H9 (cell line): ENCODE measurements around the gene ARHGAP22. TPM values are rescaled to one million over a fixed set of nuclear protein-coding genes. Genes with fewer than 3 reads are reported as not detected.

Experiments
- DNase-seq: peaks from one replicate; pipeline ENCODE4 v3.0.0-alpha.2; 2017
- H2AFZ ChIP-seq: one replicate; pipeline ENCODE4 v1.6.1; 2013; ENCODE audit warnings: mild to moderate bottlenecking, low read length, control low read depth, moderate library complexity
- H2AK5ac ChIP-seq: 2 replicates; pipeline ENCODE4 v1.6.1; 2013; ENCODE audit warnings: low read length, control low read depth, mixed read lengths; ENCODE audit not compliant: insufficient read length
- H2BK120ac ChIP-seq: one replicate; pipeline ENCODE4 v1.6.1; 2013; ENCODE audit warnings: low read depth, mild to moderate bottlenecking, low read length, control low read depth, inconsistent platforms; ENCODE audit not compliant: poor library complexity, severe bottlenecking
- H2BK12ac ChIP-seq: 2 replicates; pipeline ENCODE4 v1.6.1; 2013; ENCODE audit warnings: low read length, control low read depth, mixed read lengths, low read depth; ENCODE audit not compliant: insufficient read length
- H2BK15ac ChIP-seq: 2 replicates; pipeline ENCODE4 v1.6.1; 2013; ENCODE audit warnings: low read depth, low read length, control low read depth
- H2BK20ac ChIP-seq: one replicate; pipeline ENCODE4 v1.6.1; 2013; ENCODE audit warnings: low read depth, mild to moderate bottlenecking, low read length, control low read depth, inconsistent platforms; ENCODE audit not compliant: poor library complexity, severe bottlenecking
- H2BK5ac ChIP-seq: 2 replicates; pipeline ENCODE4 v1.6.1; 2013; ENCODE audit warnings: low read length, control low read depth, mixed read lengths; ENCODE audit not compliant: insufficient read length
- H3K14ac ChIP-seq: 2 replicates; pipeline ENCODE4 v1.6.1; 2013; ENCODE audit warnings: low read length, control low read depth; ENCODE audit not compliant: insufficient read depth
- H3K18ac ChIP-seq: 2 replicates; pipeline ENCODE4 v1.6.1; 2013; ENCODE audit warnings: low read depth, mild to moderate bottlenecking, mixed read lengths, low read length, control low read depth; ENCODE audit not compliant: insufficient read length
- H3K23ac ChIP-seq: 2 replicates; pipeline ENCODE4 v1.6.1; 2013; ENCODE audit warnings: low read length, control low read depth, mixed read lengths, low read depth; ENCODE audit not compliant: insufficient read length
- H3K23me2 ChIP-seq: 2 replicates; pipeline ENCODE4 v1.6.1; 2013; ENCODE audit warnings: low read depth, mild to moderate bottlenecking, mixed read lengths, low read length, control low read depth; ENCODE audit not compliant: insufficient read length, poor library complexity, severe bottlenecking
- H3K27ac ChIP-seq: 2 replicates; pipeline ENCODE4 v1.5.1; 2013; ENCODE audit warnings: low read length, control low read depth, mixed read lengths, low read depth; ENCODE audit not compliant: insufficient read length
- H3K27me3 ChIP-seq: 2 replicates; pipeline ENCODE4 v1.6.1; 2013; ENCODE audit warnings: low read length, control low read depth, inconsistent platforms; ENCODE audit not compliant: insufficient read depth
- H3K4ac ChIP-seq: 2 replicates; pipeline ENCODE4 v1.6.1; 2013; ENCODE audit warnings: low read depth, mild to moderate bottlenecking, control low read depth, inconsistent platforms, low read length, moderate library complexity
- H3K4me1 ChIP-seq: 2 replicates; pipeline ENCODE4 v1.6.1; 2013; ENCODE audit warnings: low read length, control low read depth, inconsistent platforms; ENCODE audit not compliant: insufficient read depth
- H3K4me2 ChIP-seq: 2 replicates; pipeline ENCODE4 v1.6.1; 2013; ENCODE audit warnings: low read length, control low read depth, mixed read lengths; ENCODE audit not compliant: insufficient read length, insufficient read depth
- H3K56ac ChIP-seq: 2 replicates; pipeline ENCODE4 v1.6.1; 2013; ENCODE audit warnings: low read depth, mild to moderate bottlenecking, mixed read lengths, low read length, control low read depth; ENCODE audit not compliant: insufficient read length
- H3K79me1 ChIP-seq: 2 replicates; pipeline ENCODE4 v1.6.1; 2013; ENCODE audit warnings: low read depth, mild to moderate bottlenecking, moderate library complexity, low read length, control low read depth, inconsistent platforms; ENCODE audit not compliant: insufficient read depth, poor library complexity, severe bottlenecking
- H3K79me2 ChIP-seq: 2 replicates; pipeline ENCODE4 v1.6.1; 2013; ENCODE audit warnings: low read length, control low read depth, inconsistent platforms; ENCODE audit not compliant: insufficient read depth
- H3K9ac ChIP-seq: 2 replicates; pipeline ENCODE4 v1.6.1; 2013; ENCODE audit warnings: low read length, control low read depth, mixed read lengths; ENCODE audit not compliant: insufficient read length; ENCODE audit errors: extremely low read depth
- H3K9me3 ChIP-seq: one replicate; pipeline ENCODE4 v1.6.1; 2013; ENCODE audit warnings: low read depth, low read length, inconsistent platforms; ENCODE audit not compliant: control insufficient read depth
- H3T11ph ChIP-seq: one replicate; pipeline ENCODE4 v1.6.1; 2013; ENCODE audit warnings: mild to moderate bottlenecking, low read length, control low read depth, inconsistent platforms
- H4K20me1 ChIP-seq: one replicate; pipeline ENCODE4 v1.6.1; 2013; ENCODE audit not compliant: control insufficient read depth, insufficient read length, insufficient read depth
- H4K5ac ChIP-seq: 2 replicates; pipeline ENCODE4 v1.6.1; 2013; ENCODE audit warnings: low read depth, mild to moderate bottlenecking, mixed read lengths, low read length, control low read depth; ENCODE audit not compliant: insufficient read length
- H4K8ac ChIP-seq: replicated peaks from 2 replicates; pipeline ENCODE4 v1.6.1; 2013; ENCODE audit warnings: low read length, control low read depth, mixed read lengths, low read depth; ENCODE audit not compliant: insufficient read length
- H4K91ac ChIP-seq: 2 replicates; pipeline ENCODE4 v1.6.1; 2013; ENCODE audit warnings: low read depth, mild to moderate bottlenecking, moderate library complexity, mixed read lengths, low read length, control low read depth; ENCODE audit not compliant: insufficient read length
- H3K27ac Mint-ChIP-seq, 3 experiments: 2 replicates in 2 of 3; 3 replicates in 1 of 3; pipeline ENCODE4 v1.8.0; 2020 to 2021; ENCODE audit warnings: mixed read lengths in 3 of 3, mild to moderate bottlenecking in 1 of 3, moderate library complexity in 1 of 3
- H3K27me3 Mint-ChIP-seq: 2 replicates; pipeline ENCODE4 v1.8.0; 2021; ENCODE audit warnings: low read depth, mild to moderate bottlenecking, moderate library complexity, mixed read lengths
- H3K36me3 Mint-ChIP-seq, 3 experiments: 2 replicates in 2 of 3; 3 replicates in 1 of 3; pipeline ENCODE4 v1.8.0; 2020 to 2021; ENCODE audit warnings: low read depth in 3 of 3, mixed read lengths in 3 of 3; ENCODE audit not compliant: insufficient read depth in 1 of 3
- H3K4me1 Mint-ChIP-seq, 2 experiments: 2 replicates each; pipeline ENCODE4 v1.8.0; 2020; ENCODE audit warnings: mixed read lengths in 2 of 2
- H3K4me3 Mint-ChIP-seq, 2 experiments: 2 replicates in 1 of 2; 3 replicates in 1 of 2; pipeline ENCODE4 v1.8.0; 2020 to 2021; ENCODE audit warnings: mild to moderate bottlenecking in 2 of 2, mixed read lengths in 2 of 2, moderate library complexity in 1 of 2
- H3K9me3 Mint-ChIP-seq, 2 experiments: 2 replicates in 1 of 2; 3 replicates in 1 of 2; pipeline ENCODE4 v1.8.0; 2020; ENCODE audit warnings: mild to moderate bottlenecking in 2 of 2, mixed read lengths in 2 of 2, moderate library complexity in 1 of 2
- WGBS: extraction: QIAGEN DNeasy Blood & Tissue Kit; methylation state at CpG from one replicate; pipeline ENCODE4 v1.1.7; 2013; ENCODE audit warnings: missing lambda C conversion rate, low lambda C conversion rate, mixed read lengths; ENCODE audit not compliant: insufficient read length; ENCODE audit errors: extremely low coverage; 5-methylcytosine and 5-hydroxymethylcytosine counted together
- total RNA-seq: library from RNA; stranded (reverse); gene quantifications from 2 replicates; pipeline ENCODE4 v1.2.1, GENCODE V29; 2021
- TF ChIP-seq, protein P1 (sequence below): fragments of 200-600 bp; sonication (generic); conservative IDR thresholded peaks from 3 replicates; pipeline ENCODE4 v1.8.0; 2021; ENCODE audit warnings: antibody characterized with exemption, mild to moderate bottlenecking

ARHGAP22 gene
- total RNA-seq, 1 experiment from 2014 or later: 7.4 TPM

DNA sequence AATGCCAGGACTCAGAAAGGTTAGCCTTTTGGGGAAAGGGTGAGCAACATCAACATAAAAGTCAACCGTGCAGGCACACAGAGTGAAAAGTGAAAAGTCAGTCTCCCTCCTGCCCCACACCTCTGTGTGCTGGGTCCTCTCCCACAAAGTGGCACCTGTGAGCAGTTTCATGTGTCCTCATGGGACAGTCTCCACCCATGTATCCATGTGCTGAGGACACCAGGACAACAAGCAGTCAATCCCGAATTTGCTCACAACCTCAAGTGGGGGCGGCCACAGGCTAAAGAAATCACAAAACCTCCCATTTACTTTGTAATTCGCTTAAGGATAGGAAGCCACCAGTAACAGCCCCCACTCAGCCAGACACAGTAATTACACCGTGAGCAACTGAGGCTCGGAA, 97.4 kb downstream of the ARHGAP22 start:
- Histone ChIP-seq H3T11ph (no peak overlapping the region), H3K79me2 (no peaks in the 10 kb centered on the region; the same call in 1 of the 2 replicates), H3K18ac (no peak overlapping the region), H3K27ac (no peak overlapping the region), H3K14ac (no peak overlapping the region), H3K27me3 (no peaks in the 10 kb centered on the region), H4K20me1 (no peaks in the 10 kb centered on the region), H2AFZ (no peak overlapping the region), H3K23ac (no peak overlapping the region), H3K79me1 (no peaks in the 10 kb centered on the region), H2AK5ac (no peak overlapping the region), H3K23me2 (no peaks in the 10 kb centered on the region), H2BK120ac (no peak overlapping the region), H3K9me3 (no peaks in the 10 kb centered on the region), H2BK12ac (no peak overlapping the region), H3K4ac (no peak overlapping the region), H4K5ac (no peak overlapping the region), H2BK20ac (no peak overlapping the region), H3K9ac (no peak overlapping the region), H2BK5ac (no peak overlapping the region), H3K4me2 (no peak overlapping the region), H4K91ac (no peak overlapping the region), H3K56ac (no peak overlapping the region), H2BK15ac (no peak overlapping the region), H4K8ac (no peak overlapping the region), H3K4me1 (no peaks in the 10 kb centered on the region; the same call in 1 of the 2 replicates)
- no peak overlapping the region for H3K4me3 Mint-ChIP-seq
- H3K27ac Mint-ChIP-seq: peak overlapping the region in 2 of 3 experiments; percentile 53 to 75; a peak in 2 of 7 replicates
- H3K27me3 Mint-ChIP-seq: no peaks in the 10 kb centered on the region
- peaks cover 17 to 33% of the 10 kb centered on the region in 2 experiments for H3K4me1 Mint-ChIP-seq
- no CpG with 5 or more reads among the region's 6 CpGs for WGBS
- peak; percentile 19 for DNase-seq
- H3K36me3 Mint-ChIP-seq: no peaks in the 10 kb centered on the region
- TF ChIP-seq, protein P1, sequence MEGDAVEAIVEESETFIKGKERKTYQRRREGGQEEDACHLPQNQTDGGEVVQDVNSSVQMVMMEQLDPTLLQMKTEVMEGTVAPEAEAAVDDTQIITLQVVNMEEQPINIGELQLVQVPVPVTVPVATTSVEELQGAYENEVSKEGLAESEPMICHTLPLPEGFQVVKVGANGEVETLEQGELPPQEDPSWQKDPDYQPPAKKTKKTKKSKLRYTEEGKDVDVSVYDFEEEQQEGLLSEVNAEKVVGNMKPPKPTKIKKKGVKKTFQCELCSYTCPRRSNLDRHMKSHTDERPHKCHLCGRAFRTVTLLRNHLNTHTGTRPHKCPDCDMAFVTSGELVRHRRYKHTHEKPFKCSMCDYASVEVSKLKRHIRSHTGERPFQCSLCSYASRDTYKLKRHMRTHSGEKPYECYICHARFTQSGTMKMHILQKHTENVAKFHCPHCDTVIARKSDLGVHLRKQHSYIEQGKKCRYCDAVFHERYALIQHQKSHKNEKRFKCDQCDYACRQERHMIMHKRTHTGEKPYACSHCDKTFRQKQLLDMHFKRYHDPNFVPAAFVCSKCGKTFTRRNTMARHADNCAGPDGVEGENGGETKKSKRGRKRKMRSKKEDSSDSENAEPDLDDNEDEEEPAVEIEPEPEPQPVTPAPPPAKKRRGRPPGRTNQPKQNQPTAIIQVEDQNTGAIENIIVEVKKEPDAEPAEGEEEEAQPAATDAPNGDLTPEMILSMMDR: no peak
- H3K9me3 Mint-ChIP-seq: no peaks in the 10 kb centered on the region
